ENCODE data around the gene KCNAB2. TPM values are rescaled to one million over a fixed set of nuclear protein-coding genes. Genes with fewer than 3 reads are reported as not detected.

KCNAB2 gene
- total RNA-seq, 2 donors from 2014 or later, result 9.3 to 14.3 TPM

- Histone ChIP-seq H3K4me1 (no peaks in the 10 kb centered on the region), H3K27me3 (no peaks in the 10 kb centered on the region), H3K27ac (no peak overlapping the region), H3K9me3 (no peaks in the 10 kb centered on the region), H3K4me3 (no peak overlapping the region), H3K36me3 (no peaks in the 10 kb centered on the region)
- no peak for TF ChIP-seq CTCF (IDR thresholded peaks at IDR 0.05)
- DNase-seq (ENCODE audit: low spot score), result no peak
Observed at GRCh38 chr1:6105218-6105679, 59.6 kb downstream of the KCNAB2 start.

GRCh38 chr1:6105763-6106162 lies 60.1 kb downstream of the KCNAB2 start:
- no peaks in the 10 kb centered on the region for H3K27me3 ChIP-seq
- H3K36me3 ChIP-seq, result no peaks in the 10 kb centered on the region
- no peak overlapping the region for H3K27ac ChIP-seq
- no peaks in the 10 kb centered on the region for H3K4me1 ChIP-seq
- H3K4me3 ChIP-seq, result no peak overlapping the region
- no peak for TF ChIP-seq CTCF (IDR thresholded peaks at IDR 0.05)
- no peaks in the 10 kb centered on the region for H3K9me3 ChIP-seq
- DNase-seq (ENCODE audit: low spot score), result no peak

GRCh38 chr1:6106321-6106731 lies 60.6 kb downstream of the KCNAB2 start:
- no peak for TF ChIP-seq CTCF (IDR thresholded peaks at IDR 0.05)
- no peak overlapping the region for H3K4me3 ChIP-seq
- no peak for DNase-seq (ENCODE audit: low spot score)
- H3K4me1 ChIP-seq, result no peaks in the 10 kb centered on the region
- H3K36me3 ChIP-seq, result no peaks in the 10 kb centered on the region
- no peak overlapping the region for H3K27ac ChIP-seq
- H3K9me3 ChIP-seq, result no peaks in the 10 kb centered on the region
- H3K27me3 ChIP-seq, result no peaks in the 10 kb centered on the region

- H3K27me3 ChIP-seq, result no peaks in the 10 kb centered on the region
- TF ChIP-seq CTCF (IDR thresholded peaks at IDR 0.05), result no peak
- no peak for DNase-seq (ENCODE audit: low spot score)
- H3K9me3 ChIP-seq, result no peaks in the 10 kb centered on the region
- no peaks in the 10 kb centered on the region for H3K4me1 ChIP-seq
- H3K36me3 ChIP-seq, result no peaks in the 10 kb centered on the region
- H3K4me3 ChIP-seq, result no peak overlapping the region
- no peak overlapping the region for H3K27ac ChIP-seq
Observed at GRCh38 chr1:6106977-6107376, 61.3 kb downstream of the KCNAB2 start.

GRCh38 chr1:6107409-6108356 lies 62.0 kb downstream of the KCNAB2 start:
- no peak for DNase-seq (ENCODE audit: low spot score)
- Histone ChIP-seq H3K4me1 (no peaks in the 10 kb centered on the region), H3K36me3 (no peaks in the 10 kb centered on the region), H3K27ac (no peak overlapping the region), H3K27me3 (no peaks in the 10 kb centered on the region), H3K9me3 (no peaks in the 10 kb centered on the region), H3K4me3 (no peak overlapping the region)
- no peak for TF ChIP-seq CTCF (IDR thresholded peaks at IDR 0.05)
